Colon (tissue), 2 donors: ENCODE results near the gene HSD11B2.

ENCODE experiments used
- FAIRE-seq: peaks from 2 replicates; lab custom pipeline; 2012; peaks lifted over from hg19 to GRCh38; lab: Jason Lieb, UNC
- donor health status: control.
- donor health status: control.

The HSD11B2 gene

DNA sequence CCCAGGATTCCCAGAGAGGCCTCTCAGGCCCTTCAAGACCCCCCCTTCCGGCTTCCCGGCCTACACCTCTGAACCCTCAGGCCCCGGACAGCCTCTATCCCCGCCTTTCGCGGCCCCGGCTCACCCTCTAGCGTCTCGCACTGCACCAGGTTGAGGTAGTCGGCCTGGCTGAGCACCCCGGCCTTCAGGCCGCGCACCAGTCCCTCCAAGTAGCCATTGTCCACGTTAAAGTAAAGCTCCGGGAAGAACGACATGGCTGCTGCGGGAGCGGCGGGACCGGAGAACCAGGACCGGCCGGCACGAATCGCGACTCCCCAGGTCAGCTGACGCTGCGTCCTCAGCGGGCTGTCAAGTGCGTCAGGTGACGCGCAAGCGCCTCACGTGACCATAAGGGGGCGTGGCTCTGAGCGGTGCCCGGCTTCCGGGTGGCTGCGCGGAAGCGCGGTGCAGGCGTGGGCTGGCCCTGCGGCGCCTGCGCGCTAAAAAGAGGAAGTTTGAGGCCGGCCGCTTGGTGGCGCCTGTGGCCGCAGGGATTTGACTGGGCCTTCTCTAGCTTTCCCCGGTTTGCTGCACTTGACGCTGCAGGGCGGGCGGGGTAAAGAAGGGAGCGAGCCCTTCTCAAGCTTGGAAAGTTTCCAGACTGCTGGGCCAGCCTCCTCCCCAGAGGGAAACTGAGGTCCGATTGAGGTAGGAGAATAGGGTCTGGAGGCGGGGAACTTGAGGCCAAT, 50.1 kb downstream of the HSD11B2 start, which contains the start of gene ATP6V0D1:
ATP6V0D1 (minus strand) TSS at position 325 of the 728 bp plus-strand sequence; CDS start at position 254, 71 bp downstream.
- no peak for FAIRE-seq

DNA sequence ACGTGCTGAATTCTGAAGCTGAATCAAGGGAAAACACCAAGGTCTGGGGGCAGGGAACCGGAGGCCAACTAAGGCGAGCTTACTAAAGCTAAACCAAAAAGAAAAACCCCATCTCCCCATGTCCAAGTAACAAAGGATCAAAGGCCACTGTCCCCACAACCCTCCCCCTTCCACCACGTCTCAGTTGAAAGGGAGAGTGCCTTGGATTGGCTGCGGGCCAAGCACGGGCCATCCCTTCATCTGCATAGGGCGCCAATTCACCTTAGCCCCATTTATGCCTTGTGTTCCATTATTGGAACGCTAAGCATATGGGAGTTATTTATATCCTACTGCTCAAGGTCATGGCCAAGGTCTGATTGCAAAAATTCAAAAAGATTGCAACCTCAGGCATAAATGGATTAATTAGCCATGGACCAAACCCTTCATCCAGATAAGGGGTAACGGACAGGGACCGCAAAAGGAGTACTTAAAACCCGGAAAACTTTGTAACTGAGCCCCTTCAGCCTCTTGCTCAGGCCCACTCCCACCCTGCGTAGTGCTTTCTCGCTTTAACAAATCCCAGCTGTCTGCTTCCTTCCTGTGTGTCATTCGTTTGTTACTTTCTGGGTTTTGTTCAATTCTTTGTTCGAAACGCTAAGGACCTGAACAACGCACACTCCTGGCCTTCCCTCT, 50.8 kb downstream of the HSD11B2 start:
- no peak for FAIRE-seq

DNA sequence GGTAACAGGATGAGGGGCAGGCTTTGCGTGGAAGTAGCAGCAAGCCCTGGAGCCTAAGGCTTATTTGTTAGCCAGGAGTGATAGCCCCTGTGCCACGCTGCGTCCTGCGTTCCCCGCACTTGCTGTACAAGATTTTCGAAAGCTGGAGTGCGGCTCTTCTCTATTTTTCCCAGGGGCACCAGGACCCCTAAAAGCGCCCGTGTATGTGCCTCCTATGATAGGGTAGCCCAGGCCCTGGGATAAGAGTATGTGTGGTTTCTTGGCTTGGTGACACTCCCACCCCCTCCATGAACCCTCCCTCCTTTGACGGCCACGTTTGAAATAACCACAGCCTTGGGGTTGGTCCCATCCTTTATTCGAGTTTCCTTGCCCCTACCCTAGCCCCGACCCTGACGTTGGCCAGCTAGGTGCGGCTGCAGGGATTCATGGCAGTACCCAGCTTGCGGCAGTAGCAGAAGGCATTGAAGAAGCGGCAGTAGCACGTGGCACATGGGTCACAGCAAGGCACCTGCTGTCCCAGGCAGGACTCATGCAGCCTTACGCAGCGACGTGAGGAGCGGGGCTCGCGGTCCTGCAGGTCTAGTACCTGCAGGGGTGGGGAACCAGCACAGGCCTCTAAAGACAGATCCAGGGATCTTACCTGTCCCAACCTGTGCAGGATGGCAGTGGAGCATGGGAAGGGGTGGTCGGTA, 51.5 kb downstream of the HSD11B2 start:
- no peak for FAIRE-seq

DNA sequence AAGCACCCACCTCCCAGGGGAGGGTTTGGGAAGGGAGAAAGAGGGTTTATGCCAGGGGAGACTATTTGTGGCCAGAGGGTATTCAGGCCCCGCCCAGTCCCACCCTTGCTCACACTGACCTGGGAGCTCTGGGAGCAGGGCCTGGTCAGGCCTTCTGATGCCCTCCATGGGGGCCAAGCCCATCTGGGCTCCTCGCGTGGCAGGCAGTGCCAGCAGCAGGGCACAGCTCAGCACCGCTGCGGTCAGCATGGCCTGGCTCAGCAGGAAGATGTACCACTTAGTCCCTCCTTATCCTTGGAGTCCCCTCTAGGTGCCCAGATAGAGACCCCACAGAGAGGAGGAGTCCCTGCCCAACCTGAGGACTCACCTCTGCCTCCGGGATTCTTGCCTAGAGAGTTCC, 52.2 kb downstream of the HSD11B2 start, which contains the start of gene AGRP:
AGRP (minus strand) TSS at position 398 of the 400 bp plus-strand sequence; CDS start at position 249, 149 bp downstream.
- FAIRE-seq, result no peak

DNA sequence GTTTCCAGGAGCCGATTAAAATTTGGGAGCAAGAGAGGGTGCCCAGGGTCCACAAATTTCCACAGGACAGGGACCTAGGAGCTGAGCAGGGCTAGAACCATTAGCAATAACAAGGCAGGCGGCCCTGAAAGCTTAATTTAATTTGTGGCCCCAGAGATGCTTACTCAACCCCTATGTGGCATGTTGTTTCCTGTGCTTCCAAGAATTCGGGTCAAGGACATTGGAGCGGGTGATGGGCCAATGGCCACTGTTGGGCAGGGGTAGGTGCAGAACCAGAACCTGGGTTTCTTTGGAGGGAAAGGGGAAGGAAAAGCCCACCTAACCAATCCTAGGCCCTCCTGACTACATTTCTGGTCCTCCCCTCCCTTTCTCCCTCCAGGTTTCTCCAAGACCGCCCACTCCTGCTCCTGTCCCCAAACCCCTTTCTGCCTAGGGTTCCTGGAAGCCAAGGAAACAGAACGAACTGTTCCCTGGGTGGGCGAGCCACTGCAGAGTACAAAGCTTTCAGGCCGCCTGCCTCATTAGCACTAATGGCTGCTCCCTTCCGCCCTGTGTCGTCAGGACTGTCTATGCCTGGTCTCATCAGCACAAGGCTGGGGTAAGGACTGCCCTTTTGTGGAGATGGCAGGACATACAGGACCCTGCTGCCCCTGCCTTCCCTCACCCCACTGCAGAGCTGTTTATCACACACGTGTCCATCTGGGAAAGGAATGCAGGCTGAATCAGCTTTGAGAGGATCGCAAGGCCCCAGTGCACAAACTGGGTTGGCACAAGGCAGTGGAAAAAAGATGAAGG, 53.0 kb downstream of the HSD11B2 start:
- FAIRE-seq, result no peak

DNA sequence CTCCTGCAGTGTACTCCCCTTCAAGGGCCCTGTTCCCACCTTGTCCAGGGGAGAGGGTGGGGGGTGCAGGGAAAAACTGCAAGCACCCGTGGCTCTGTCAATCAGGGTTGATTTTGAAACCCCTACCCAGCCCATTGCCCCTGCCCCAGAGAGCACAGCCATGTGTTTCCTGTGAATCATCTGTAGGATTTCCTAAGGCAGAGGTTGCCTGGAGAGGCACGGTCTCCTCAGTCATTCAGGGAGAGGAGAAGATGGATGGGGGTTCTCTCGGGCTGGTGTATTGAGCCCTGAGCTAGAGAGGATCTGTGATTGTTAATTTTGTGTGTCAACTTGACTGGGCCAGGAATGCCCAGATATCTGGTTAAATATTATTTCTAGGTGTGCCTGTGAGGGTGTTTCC, 55.9 kb downstream of the HSD11B2 start:
- no peak for FAIRE-seq
